ENCODE measurements around the gene TLE2. TPM values are rescaled to one million over a fixed set of nuclear protein-coding genes. Genes with fewer than 3 reads are reported as not detected.
"Not testable (repeated sequence)": the region's sequence is repeated elsewhere in the genome, so short reads cannot be mapped to it uniquely, and the experiment has no call there.

The TLE2 gene
- total RNA-seq, 2 experiments from 2014 or later = 1.4 to 2.3 TPM

- Mint-ChIP-seq H3K36me3 (no peaks in the 10 kb centered on the region), H3K4me1 (no peaks in the 10 kb centered on the region), H3K27me3 (no peaks in the 10 kb centered on the region), H3K4me3 (no peak overlapping the region), H3K9me3 (no peaks in the 10 kb centered on the region), H3K27ac (no peak overlapping the region)
- DNase-seq = no peak
Observed at GRCh38 chr19:3015126-3016057, 13.7 kb downstream of the TLE2 start.

- no peaks in the 10 kb centered on the region for H3K9me3 Mint-ChIP-seq
- H3K4me1 Mint-ChIP-seq = no peaks in the 10 kb centered on the region
- no peak overlapping the region for H3K27ac Mint-ChIP-seq
- H3K27me3 Mint-ChIP-seq = no peaks in the 10 kb centered on the region
- H3K36me3 Mint-ChIP-seq = no peaks in the 10 kb centered on the region
- no peak for DNase-seq
- no peak overlapping the region for H3K4me3 Mint-ChIP-seq
Observed at GRCh38 chr19:3014135-3014534, 14.9 kb downstream of the TLE2 start.

GRCh38 chr19:3013263-3013725 lies 15.8 kb downstream of the TLE2 start:
- H3K27ac Mint-ChIP-seq = no peak overlapping the region
- no peaks in the 10 kb centered on the region for H3K36me3 Mint-ChIP-seq
- no peak overlapping the region for H3K4me3 Mint-ChIP-seq
- H3K4me1 Mint-ChIP-seq = no peaks in the 10 kb centered on the region
- no peak for DNase-seq
- H3K9me3 Mint-ChIP-seq = no peaks in the 10 kb centered on the region
- no peaks in the 10 kb centered on the region for H3K27me3 Mint-ChIP-seq

- Mint-ChIP-seq H3K27me3 (no peaks in the 10 kb centered on the region), H3K36me3 (no peaks in the 10 kb centered on the region), H3K9me3 (no peaks in the 10 kb centered on the region), H3K27ac (no peak overlapping the region), H3K4me3 (no peak overlapping the region), H3K4me1 (no peaks in the 10 kb centered on the region)
- DNase-seq = no peak
Observed at GRCh38 chr19:3012621-3013262, 16.3 kb downstream of the TLE2 start.

GRCh38 chr19:3012059-3012458 lies 17.0 kb downstream of the TLE2 start:
- H3K9me3 Mint-ChIP-seq, H3K36me3 Mint-ChIP-seq, H3K27ac Mint-ChIP-seq, H3K27me3 Mint-ChIP-seq, DNase-seq, H3K4me1 Mint-ChIP-seq, H3K4me3 Mint-ChIP-seq: not testable (repeated sequence)

GRCh38 chr19:3010871-3011270 lies 18.2 kb downstream of the TLE2 start:
- peaks cover 1% of the 10 kb centered on the region for H3K9me3 Mint-ChIP-seq
- no peak overlapping the region for H3K4me3 Mint-ChIP-seq
- H3K27ac Mint-ChIP-seq = no peak overlapping the region
- DNase-seq = no peak
- no peaks in the 10 kb centered on the region for H3K4me1 Mint-ChIP-seq
- H3K27me3 Mint-ChIP-seq = no peaks in the 10 kb centered on the region
- peaks cover 2% of the 10 kb centered on the region for H3K36me3 Mint-ChIP-seq

- Mint-ChIP-seq H3K9me3 (peaks cover 1% of the 10 kb centered on the region), H3K27me3 (no peaks in the 10 kb centered on the region), H3K4me3 (no peak overlapping the region), H3K4me1 (no peaks in the 10 kb centered on the region), H3K36me3 (peaks cover 2% of the 10 kb centered on the region), H3K27ac (no peak overlapping the region)
- no peak for DNase-seq
Observed at GRCh38 chr19:3008994-3009393, 20.1 kb downstream of the TLE2 start.

GRCh38 chr19:3007975-3008374 lies 21.1 kb downstream of the TLE2 start:
- Mint-ChIP-seq H3K4me3 (no peak overlapping the region), H3K4me1 (no peaks in the 10 kb centered on the region), H3K9me3 (peaks cover 1% of the 10 kb centered on the region), H3K27me3 (no peaks in the 10 kb centered on the region), H3K27ac (no peak overlapping the region), H3K36me3 (peaks cover 2% of the 10 kb centered on the region)
- DNase-seq = no peak

GRCh38 chr19:3006075-3006767 lies 22.9 kb downstream of the TLE2 start:
- H3K4me3 Mint-ChIP-seq = no peak overlapping the region
- H3K9me3 Mint-ChIP-seq = peaks cover 1% of the 10 kb centered on the region
- H3K4me1 Mint-ChIP-seq = no peaks in the 10 kb centered on the region
- DNase-seq = peak; percentile 30
- no peaks in the 10 kb centered on the region for H3K27me3 Mint-ChIP-seq
- H3K36me3 Mint-ChIP-seq = peaks cover 3% of the 10 kb centered on the region
- H3K27ac Mint-ChIP-seq = no peak overlapping the region

- Mint-ChIP-seq H3K4me3 (no peak overlapping the region), H3K27me3 (no peaks in the 10 kb centered on the region), H3K4me1 (no peaks in the 10 kb centered on the region), H3K36me3 (peaks cover 3% of the 10 kb centered on the region), H3K27ac (no peak overlapping the region), H3K9me3 (peaks cover 1% of the 10 kb centered on the region)
- no peak for DNase-seq
Observed at GRCh38 chr19:3005345-3005744, 23.7 kb downstream of the TLE2 start.

- Mint-ChIP-seq H3K36me3 (peaks cover 3% of the 10 kb centered on the region), H3K27me3 (no peaks in the 10 kb centered on the region), H3K4me3 (no peak overlapping the region), H3K9me3 (peaks cover 1% of the 10 kb centered on the region), H3K4me1 (no peaks in the 10 kb centered on the region), H3K27ac (no peak overlapping the region)
- DNase-seq = no peak
Observed at GRCh38 chr19:3004522-3004921, 24.6 kb downstream of the TLE2 start.

- H3K9me3 Mint-ChIP-seq = peaks cover 1% of the 10 kb centered on the region
Observed at GRCh38 chr19:3003046-3003445, 26.0 kb downstream of the TLE2 start.

GRCh38 chr19:3001235-3001800 lies 27.8 kb downstream of the TLE2 start:
- no peak for DNase-seq
- H3K27ac Mint-ChIP-seq = no peak overlapping the region
- H3K27me3 Mint-ChIP-seq = no peaks in the 10 kb centered on the region
- peaks cover 1% of the 10 kb centered on the region for H3K9me3 Mint-ChIP-seq
- no peaks in the 10 kb centered on the region for H3K4me1 Mint-ChIP-seq
- H3K4me3 Mint-ChIP-seq = no peak overlapping the region
- peaks cover 7% of the 10 kb centered on the region for H3K36me3 Mint-ChIP-seq

More at GRCh38 chr19:3003046-3003445, 26.0 kb downstream of the TLE2 start:
- H3K27ac Mint-ChIP-seq = no peak overlapping the region
- H3K4me1 Mint-ChIP-seq = no peaks in the 10 kb centered on the region
- peaks cover 7% of the 10 kb centered on the region for H3K36me3 Mint-ChIP-seq
- no peak overlapping the region for H3K4me3 Mint-ChIP-seq
- H3K27me3 Mint-ChIP-seq = no peaks in the 10 kb centered on the region
- DNase-seq = no peak

GRCh38 chr19:2998642-2999041 lies 30.4 kb downstream of the TLE2 start:
- Mint-ChIP-seq H3K27me3 (no peaks in the 10 kb centered on the region), H3K4me3 (no peak overlapping the region), H3K27ac (no peak overlapping the region), H3K9me3 (no peaks in the 10 kb centered on the region), H3K36me3 (peaks cover 6% of the 10 kb centered on the region), H3K4me1 (no peaks in the 10 kb centered on the region)
- DNase-seq = no peak

GRCh38 chr19:2997720-2998119 lies 31.4 kb downstream of the TLE2 start:
- peaks cover 6% of the 10 kb centered on the region for H3K36me3 Mint-ChIP-seq

More at GRCh38 chr19:2997720-2998119, 31.4 kb downstream of the TLE2 start:
- no peaks in the 10 kb centered on the region for H3K9me3 Mint-ChIP-seq
- H3K4me1 Mint-ChIP-seq = no peaks in the 10 kb centered on the region
- no peak overlapping the region for H3K4me3 Mint-ChIP-seq
- no peak overlapping the region for H3K27ac Mint-ChIP-seq
- H3K27me3 Mint-ChIP-seq = no peaks in the 10 kb centered on the region
- no peak for DNase-seq

Data from activated naive CD8-positive, alpha-beta T cell treated with anti-CD3 and anti-CD28 coated beads for 36 hours (primary cell).